Measurements from ENCODE around the gene SCRN2. TPM values are rescaled to one million over a fixed set of nuclear protein-coding genes. Genes with fewer than 3 reads are reported as not detected.

Gene SCRN2
- total RNA-seq, 3 donors from 2014 or later (not counting 1 experiment from before 2014, with no cell fraction given): 33.7 to 38.0 (median 35.7) TPM

DNA sequence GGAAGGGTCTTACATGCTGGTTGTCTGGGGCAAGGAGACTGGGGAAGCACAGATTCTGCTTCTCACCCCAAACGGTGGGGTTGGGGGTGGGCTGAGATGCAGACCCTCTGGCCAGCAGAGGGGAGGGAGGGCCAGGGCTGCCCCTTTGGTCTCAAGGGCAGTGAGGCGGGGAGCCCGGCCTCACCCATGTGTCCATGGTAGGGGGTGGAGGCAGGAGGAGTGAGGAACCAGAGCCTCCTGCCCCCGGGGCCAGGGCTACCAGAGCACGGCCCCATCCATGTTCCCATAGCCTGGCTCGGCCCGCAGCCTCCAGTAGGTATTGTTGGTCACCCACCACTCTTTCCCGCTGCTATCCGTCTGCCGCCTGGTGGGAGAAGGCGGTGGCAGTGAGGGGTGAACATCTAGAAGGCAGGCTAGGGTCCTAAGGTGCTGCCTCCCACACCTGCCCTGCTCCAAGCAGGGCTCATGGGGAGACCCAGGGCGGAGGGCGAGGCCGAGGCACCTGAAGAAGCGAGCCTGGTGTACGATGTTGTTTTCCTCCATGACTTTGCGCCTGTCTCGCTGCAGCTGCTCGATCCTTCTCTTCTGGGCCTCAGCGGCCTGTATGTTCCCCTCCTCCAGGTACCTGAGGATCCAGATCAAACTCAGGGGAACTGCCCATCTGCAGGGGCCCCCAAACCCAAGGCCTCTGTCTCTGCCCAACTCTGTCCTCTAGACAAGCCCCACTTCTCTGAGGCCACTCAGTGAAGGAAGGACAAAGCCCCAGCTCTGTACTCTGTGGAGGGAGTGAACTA lies 32.8 kb downstream of the SCRN2 start:
- Histone ChIP-seq H3K4me3 (ENCODE audit: low read length) (no peak overlapping the region), H3K27ac (ENCODE audit: low read length) (no peak overlapping the region), H3K27me3 (ENCODE audit: control insufficient read depth, insufficient read depth, low read length) (no peaks in the 10 kb centered on the region), H3K36me3 (ENCODE audit: control insufficient read depth, insufficient read depth, low read length) (peaks cover 53% of the 10 kb centered on the region), H3K4me1 (ENCODE audit: control insufficient read depth, insufficient read depth, low read length) (peaks cover 11% of the 10 kb centered on the region), H3K9me3 (ENCODE audit: control insufficient read depth, insufficient read depth, low read length) (no peaks in the 10 kb centered on the region)
- H3K4me3 Mint-ChIP-seq: no peak overlapping the region
- no peak for DNase-seq
- peaks cover 24% of the 10 kb centered on the region for H3K36me3 Mint-ChIP-seq
- H3K4me1 Mint-ChIP-seq: peaks cover 29 to 34% of the 10 kb centered on the region in 2 donors
- TF ChIP-seq, protein P1, sequence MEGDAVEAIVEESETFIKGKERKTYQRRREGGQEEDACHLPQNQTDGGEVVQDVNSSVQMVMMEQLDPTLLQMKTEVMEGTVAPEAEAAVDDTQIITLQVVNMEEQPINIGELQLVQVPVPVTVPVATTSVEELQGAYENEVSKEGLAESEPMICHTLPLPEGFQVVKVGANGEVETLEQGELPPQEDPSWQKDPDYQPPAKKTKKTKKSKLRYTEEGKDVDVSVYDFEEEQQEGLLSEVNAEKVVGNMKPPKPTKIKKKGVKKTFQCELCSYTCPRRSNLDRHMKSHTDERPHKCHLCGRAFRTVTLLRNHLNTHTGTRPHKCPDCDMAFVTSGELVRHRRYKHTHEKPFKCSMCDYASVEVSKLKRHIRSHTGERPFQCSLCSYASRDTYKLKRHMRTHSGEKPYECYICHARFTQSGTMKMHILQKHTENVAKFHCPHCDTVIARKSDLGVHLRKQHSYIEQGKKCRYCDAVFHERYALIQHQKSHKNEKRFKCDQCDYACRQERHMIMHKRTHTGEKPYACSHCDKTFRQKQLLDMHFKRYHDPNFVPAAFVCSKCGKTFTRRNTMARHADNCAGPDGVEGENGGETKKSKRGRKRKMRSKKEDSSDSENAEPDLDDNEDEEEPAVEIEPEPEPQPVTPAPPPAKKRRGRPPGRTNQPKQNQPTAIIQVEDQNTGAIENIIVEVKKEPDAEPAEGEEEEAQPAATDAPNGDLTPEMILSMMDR (IDR thresholded peaks at IDR 0.05): no peak
- intact Hi-C loops (cut with micrococcal nuclease): no loop called here
- H3K27me3 Mint-ChIP-seq (ENCODE audit: low read depth in 2 of 2): no peaks in the 10 kb centered on the region
- ATAC-seq: no peak
- no peaks in the 10 kb centered on the region for H3K9me3 Mint-ChIP-seq
- 97% methylated on average over 20 of the region's 20 CpGs for WGBS (ENCODE audit: insufficient coverage)
- H3K27ac Mint-ChIP-seq: peak overlapping the region; percentile 45 to 93

DNA sequence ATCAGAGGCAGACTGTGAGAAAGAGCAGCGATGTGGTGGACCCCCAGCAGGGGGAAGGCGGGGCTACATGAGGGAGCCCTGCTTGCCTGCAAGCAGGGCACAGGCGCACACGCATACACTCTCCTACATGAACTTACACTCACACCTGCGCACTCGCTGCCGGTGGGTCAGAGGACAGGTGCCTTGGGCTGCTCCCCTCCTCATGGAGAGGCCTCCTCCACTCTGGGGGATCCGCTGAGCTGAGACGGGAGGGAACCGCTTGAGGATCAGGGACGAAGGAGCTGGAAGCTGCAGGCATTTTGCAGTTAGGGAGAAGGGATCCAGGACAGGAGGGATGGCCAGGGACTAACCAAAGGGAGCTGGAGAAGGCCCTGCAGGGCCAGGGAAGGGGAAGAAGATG lies 33.7 kb downstream of the SCRN2 start:
- Mint-ChIP-seq H3K27ac (peak overlapping the region; percentile 45 to 93), H3K4me1 (peaks cover 22 to 27% of the 10 kb centered on the region in 2 donors), H3K4me3 (no peak overlapping the region), H3K9me3 (no peaks in the 10 kb centered on the region), H3K27me3 (ENCODE audit: low read depth in 2 of 2) (no peaks in the 10 kb centered on the region), H3K36me3 (peaks cover 20% of the 10 kb centered on the region)
- H3K4me3 ChIP-seq (ENCODE audit: low read length): no peak overlapping the region
- no peak for ATAC-seq
- H3K9me3 ChIP-seq (ENCODE audit: control insufficient read depth, insufficient read depth, low read length): no peaks in the 10 kb centered on the region
- intact Hi-C loops (cut with micrococcal nuclease): no loop called here
- no peak overlapping the region for H3K27ac ChIP-seq (ENCODE audit: low read length)
- 99% methylated on average over 10 of the region's 11 CpGs for WGBS (ENCODE audit: insufficient coverage)
- DNase-seq: no peak
- H3K36me3 ChIP-seq (ENCODE audit: control insufficient read depth, insufficient read depth, low read length): peaks cover 45% of the 10 kb centered on the region
- TF ChIP-seq, protein P1 (IDR thresholded peaks at IDR 0.05): no peak
- no peaks in the 10 kb centered on the region for H3K27me3 ChIP-seq (ENCODE audit: control insufficient read depth, insufficient read depth, low read length)
- peaks cover 11% of the 10 kb centered on the region for H3K4me1 ChIP-seq (ENCODE audit: control insufficient read depth, insufficient read depth, low read length)

DNA sequence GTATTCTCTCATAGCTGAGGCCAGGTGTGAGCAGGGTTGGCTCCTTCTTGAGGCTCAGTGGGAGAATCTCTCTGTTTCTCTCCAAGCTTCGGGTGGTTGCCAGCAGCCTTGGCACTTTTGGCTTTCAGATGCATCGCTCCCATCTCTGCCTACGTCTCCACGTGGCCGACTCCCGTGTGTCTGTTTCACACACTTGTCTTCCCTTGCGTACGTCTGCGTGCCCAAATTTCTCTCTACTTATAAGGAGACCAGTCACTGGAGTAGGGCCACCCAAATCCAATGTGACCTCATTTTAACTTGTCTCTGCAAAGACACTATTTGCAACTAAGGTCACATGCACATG lies 34.2 kb downstream of the SCRN2 start:
- intact Hi-C loops (cut with micrococcal nuclease): no loop called here
- 94% methylated on average over 9 of the region's 9 CpGs for WGBS (ENCODE audit: insufficient coverage)
- H3K36me3 Mint-ChIP-seq: peaks cover 15% of the 10 kb centered on the region

More for the DNA sequence above, 34.2 kb downstream of the SCRN2 start:
- H3K9me3 Mint-ChIP-seq: no peaks in the 10 kb centered on the region
- TF ChIP-seq, protein P1 (IDR thresholded peaks at IDR 0.05): no peak
- H3K4me3 Mint-ChIP-seq: no peak overlapping the region
- Histone ChIP-seq H3K27me3 (ENCODE audit: control insufficient read depth, insufficient read depth, low read length) (no peaks in the 10 kb centered on the region), H3K27ac (ENCODE audit: low read length) (no peak overlapping the region), H3K36me3 (ENCODE audit: control insufficient read depth, insufficient read depth, low read length) (peaks cover 42% of the 10 kb centered on the region), H3K4me3 (ENCODE audit: low read length) (no peak overlapping the region), H3K4me1 (ENCODE audit: control insufficient read depth, insufficient read depth, low read length) (peaks cover 11% of the 10 kb centered on the region), H3K9me3 (ENCODE audit: control insufficient read depth, insufficient read depth, low read length) (no peaks in the 10 kb centered on the region)
- no peaks in the 10 kb centered on the region for H3K27me3 Mint-ChIP-seq (ENCODE audit: low read depth in 2 of 2)
- peaks cover 16 to 22% of the 10 kb centered on the region in 2 donors for H3K4me1 Mint-ChIP-seq
- no peak for DNase-seq
- no peak for ATAC-seq
- H3K27ac Mint-ChIP-seq: peak overlapping the region; percentile 45 to 93

Data from natural killer cell (primary cell).